Sigmoid colon (tissue), 4 donors: ENCODE results near the gene DOCK9.

Experiments used
- CTCF ChIP-seq, 4 experiments: fragments of 450-650 bp in 3 of 4; fragments of 200-600 bp in 1 of 4; IDR thresholded peaks; one replicate each; pipeline ENCODE4 v1.5.1; 2016 to 2019; ENCODE audit warnings: antibody characterized with exemption in 4 of 4, mild to moderate bottlenecking in 3 of 4, moderate library complexity in 2 of 4
- POLR2A ChIP-seq, 2 donors: fragments of 450-650 bp; IDR thresholded peaks; one replicate each; pipeline ENCODE4 v1.6.1; 2016; ENCODE audit warnings: antibody characterized with exemption in 2 of 2, mild to moderate bottlenecking in 2 of 2, moderate library complexity in 2 of 2
- POLR2AphosphoS5 ChIP-seq, 4 donors: sonication (generic); formaldehyde crosslinking; IDR thresholded peaks; one replicate each; pipeline ENCODE4 v1.6.1; 2017; ENCODE audit warnings: antibody characterized with exemption in 4 of 4

DNA sequence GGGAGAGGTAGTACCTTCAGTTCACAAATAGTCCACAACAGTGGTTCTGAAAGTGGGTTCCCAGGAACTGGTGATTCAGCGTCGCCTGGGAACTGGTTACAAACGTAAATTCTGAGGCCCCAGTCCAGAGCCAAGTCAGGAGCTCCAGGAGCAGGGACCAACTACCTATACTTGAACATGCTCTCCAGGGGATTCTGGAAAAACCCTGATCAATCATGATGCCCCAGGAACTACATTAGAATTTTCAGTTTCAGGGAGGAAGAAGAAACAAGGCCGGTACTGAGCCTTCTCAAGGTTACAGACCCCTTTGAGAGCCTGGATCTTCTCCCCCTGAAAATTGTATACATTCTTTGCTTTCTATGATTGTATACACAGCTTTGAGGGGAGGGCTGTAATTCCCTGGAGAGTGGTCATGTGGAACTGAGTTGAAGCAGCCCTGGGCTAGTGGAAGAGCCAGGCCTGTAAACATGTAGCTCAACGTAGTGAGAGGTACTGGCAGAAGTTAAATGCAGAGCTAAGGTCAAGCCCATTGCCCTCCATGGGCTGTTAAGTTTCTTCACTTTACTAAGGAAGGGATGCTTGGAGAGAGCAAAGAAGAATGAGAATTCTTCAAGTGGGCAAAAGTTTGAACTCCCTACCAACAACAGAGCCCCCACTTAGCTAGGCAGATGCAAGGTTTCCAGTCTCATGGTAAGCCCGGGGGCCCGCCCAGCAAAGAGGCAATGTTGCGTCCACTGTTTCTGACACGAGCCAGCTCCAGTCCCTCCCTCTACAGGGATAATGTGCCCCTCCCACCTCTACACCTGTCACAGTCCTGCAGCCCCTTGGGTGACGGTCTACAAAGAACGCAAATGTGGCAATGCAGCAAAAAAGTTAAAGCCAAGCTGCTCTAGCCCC, 17.0 kb downstream of the DOCK9 start:
- TF ChIP-seq CTCF (IDR thresholded peaks at IDR 0.05) (no peak), POLR2A (IDR thresholded peaks at IDR 0.05) (no peak), POLR2AphosphoS5 (IDR thresholded peaks at IDR 0.05) (no peak)
